22Rv1 (cell line): ENCODE results near the gene GRAMD4.

Source experiments
- CTCF ChIP-seq: fragments of 450-650 bp; IDR thresholded peaks from 2 replicates; pipeline ENCODE4 v1.5.1; 2017; ENCODE audit warnings: mild to moderate bottlenecking
- ZFX ChIP-seq: fragments of 450-650 bp; IDR thresholded peaks from 2 replicates; pipeline ENCODE4 v1.6.1; 2017; ENCODE audit warnings: antibody characterized with exemption, borderline replicate concordance

- TF ChIP-seq CTCF (no peak), ZFX (no peak)
These were observed 58.9 kb downstream of the GRAMD4 start for GRCh38 chr22:46678785-46679700.
